Brain pericyte (primary cell): ENCODE data around the gene DLGAP1.
"Not testable (repeated sequence)": the region's sequence is repeated elsewhere in the genome, so short reads cannot be mapped to it uniquely, and the experiment has no call there.

ENCODE experiments used
- DNase-seq: peaks from one replicate; pipeline ENCODE4 v3.0.0-alpha.2; 2012; ENCODE audit warnings: low read depth, low spot score

DLGAP1 gene

GRCh38 chr18:3593904-3594759 lies 861.0 kb downstream of the DLGAP1 start:
- DNase-seq, result peak; percentile 89

- no peak for DNase-seq
Measured at GRCh38 chr18:3593381-3593903, 861.7 kb downstream of the DLGAP1 start.

- DNase-seq, result no peak
Measured at GRCh38 chr18:3592864-3593263, 862.2 kb downstream of the DLGAP1 start.

GRCh38 chr18:3590096-3590630 lies 864.9 kb downstream of the DLGAP1 start:
- no peak for DNase-seq

- no peak for DNase-seq
Measured at GRCh38 chr18:3585656-3586509, 869.2 kb downstream of the DLGAP1 start.

GRCh38 chr18:3584897-3585460 lies 870.1 kb downstream of the DLGAP1 start:
- DNase-seq, result no peak

- no peak for DNase-seq
Measured at GRCh38 chr18:3584266-3584861, 870.7 kb downstream of the DLGAP1 start.

- no peak for DNase-seq
Measured at GRCh38 chr18:3583873-3584247, 871.2 kb downstream of the DLGAP1 start.

- not testable (repeated sequence) for DNase-seq
Measured at GRCh38 chr18:3583106-3583872, 871.8 kb downstream of the DLGAP1 start.

- no peak for DNase-seq
Measured at GRCh38 chr18:3581890-3582289, 873.2 kb downstream of the DLGAP1 start.

- DNase-seq, result not testable (repeated sequence)
Measured at GRCh38 chr18:3580523-3581025, 874.5 kb downstream of the DLGAP1 start.

GRCh38 chr18:3579701-3580100 lies 875.4 kb downstream of the DLGAP1 start:
- DNase-seq, result no peak

GRCh38 chr18:3578621-3579020 lies 876.5 kb downstream of the DLGAP1 start:
- DNase-seq, result no peak

GRCh38 chr18:3577281-3577855 lies 877.7 kb downstream of the DLGAP1 start:
- no peak for DNase-seq

GRCh38 chr18:3572761-3573160 lies 882.3 kb downstream of the DLGAP1 start:
- no peak for DNase-seq

GRCh38 chr18:3566851-3567250 lies 888.3 kb downstream of the DLGAP1 start:
- no peak for DNase-seq

GRCh38 chr18:3560755-3561154 lies 894.4 kb downstream of the DLGAP1 start:
- DNase-seq, result no peak

- no peak for DNase-seq
Measured at GRCh38 chr18:3554811-3555427, 900.2 kb downstream of the DLGAP1 start.

- no peak for DNase-seq
Measured at GRCh38 chr18:3554091-3554601, 901.0 kb downstream of the DLGAP1 start.
